HG03103 (cell line): ENCODE results near the gene NCOA4.
"Not testable (repeated sequence)": the region's sequence is repeated elsewhere in the genome, so short reads cannot be mapped to it uniquely, and the experiment has no call there.

Experiments used
- ATAC-seq: cut with Tn5 transposase; IDR thresholded peaks from one replicate; pipeline ENCODE4 v1.9.1; 2021; ENCODE audit warnings: low read depth; ENCODE audit not compliant: unreplicated experiment

Gene NCOA4

GRCh38 chr10:46022978-46023702 is 7.3 kb downstream of the NCOA4 start:
- peak; percentile 91 for ATAC-seq

- ATAC-seq = no peak
Observed at GRCh38 chr10:46020344-46020657, 10.1 kb downstream of the NCOA4 start.

- ATAC-seq = no peak
Observed at GRCh38 chr10:46019569-46020343, 10.7 kb downstream of the NCOA4 start.

- no peak for ATAC-seq
Observed at GRCh38 chr10:46019177-46019528, 11.3 kb downstream of the NCOA4 start.

- no peak for ATAC-seq
Observed at GRCh38 chr10:46018453-46019176, 11.8 kb downstream of the NCOA4 start.

GRCh38 chr10:46017733-46018132 is 12.7 kb downstream of the NCOA4 start:
- no peak for ATAC-seq

- no peak for ATAC-seq
Observed at GRCh38 chr10:46016811-46017210, 13.6 kb downstream of the NCOA4 start.

GRCh38 chr10:46016190-46016589 is 14.2 kb downstream of the NCOA4 start:
- no peak for ATAC-seq

GRCh38 chr10:46014683-46015405 is 15.6 kb downstream of the NCOA4 start:
- no peak for ATAC-seq

- ATAC-seq = no peak
Observed at GRCh38 chr10:46014206-46014605, 16.2 kb downstream of the NCOA4 start.

GRCh38 chr10:46012746-46013145 is 17.7 kb downstream of the NCOA4 start:
- no peak for ATAC-seq

- no peak for ATAC-seq
Observed at GRCh38 chr10:46006219-46006618, 24.2 kb downstream of the NCOA4 start.

GRCh38 chr10:46005383-46005782 is 25.0 kb downstream of the NCOA4 start:
- no peak for ATAC-seq

GRCh38 chr10:46004963-46005362 is 25.5 kb downstream of the NCOA4 start:
- ATAC-seq = no peak

GRCh38 chr10:46002916-46003693 is 27.3 kb downstream of the NCOA4 start:
- no peak for ATAC-seq

GRCh38 chr10:46002189-46002687 is 28.2 kb downstream of the NCOA4 start:
- not testable (repeated sequence) for ATAC-seq

- ATAC-seq = no peak
Observed at GRCh38 chr10:46001187-46001756, 29.2 kb downstream of the NCOA4 start.

GRCh38 chr10:46000538-46000937 is 29.9 kb downstream of the NCOA4 start:
- no peak for ATAC-seq

GRCh38 chr10:45999955-46000354 is 30.5 kb downstream of the NCOA4 start:
- not testable (repeated sequence) for ATAC-seq
